ENCODE results near the gene TMEM9.

The TMEM9 gene

DNA sequence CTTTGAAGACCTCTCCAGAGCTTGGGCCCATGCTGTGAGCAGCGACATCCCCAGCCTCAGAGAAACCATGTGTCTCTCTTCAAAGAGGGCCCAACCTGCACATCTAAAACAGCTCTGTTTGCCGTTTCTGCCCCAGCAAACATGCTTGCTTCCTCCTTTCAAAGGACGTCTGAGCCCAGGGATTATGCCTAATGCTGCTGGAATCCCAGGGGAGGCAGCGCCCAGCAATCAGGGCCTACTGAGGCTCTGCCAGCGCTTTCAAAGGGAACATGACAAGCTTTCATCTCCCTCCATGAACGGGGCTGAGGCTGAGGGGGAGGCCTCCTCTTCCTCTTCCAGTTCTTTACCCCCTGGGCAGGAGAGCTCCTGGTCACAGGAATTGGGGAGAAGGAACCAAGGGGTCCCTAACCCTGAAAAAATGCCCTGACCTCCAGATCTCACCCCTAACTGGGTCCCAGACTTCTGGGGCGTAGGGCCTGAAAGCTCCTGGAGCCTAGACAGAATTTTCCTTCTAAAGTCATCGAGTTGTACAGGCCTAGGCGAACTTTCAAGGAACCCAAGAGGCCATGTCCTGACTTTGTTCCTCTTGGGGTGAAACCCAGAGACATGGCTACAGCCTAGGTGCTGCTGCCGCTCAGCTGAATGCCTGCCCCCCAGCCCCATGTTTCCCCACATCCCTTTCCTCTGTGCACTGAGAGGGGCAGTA is 13.9 kb downstream of the TMEM9 start:
- no peak overlapping the region for H3K4me3 ChIP-seq (replicated peaks; ENCODE audit: low read depth, low read length)
- peaks cover 24% of the 10 kb centered on the region for H3K36me3 ChIP-seq (ENCODE audit: control insufficient read depth, insufficient read depth, low read length)
- no peak for DNase-seq (ENCODE audit: extremely low read depth, insufficient read length)
- H3K27me3 ChIP-seq (replicated peaks; ENCODE audit: control insufficient read depth, insufficient read depth, low read length) = no peaks in the 10 kb centered on the region
- no peak for TF ChIP-seq CTCF (IDR thresholded peaks at IDR 0.05; ENCODE audit: insufficient read depth, low read length, poor library complexity, severe bottlenecking)

DNA sequence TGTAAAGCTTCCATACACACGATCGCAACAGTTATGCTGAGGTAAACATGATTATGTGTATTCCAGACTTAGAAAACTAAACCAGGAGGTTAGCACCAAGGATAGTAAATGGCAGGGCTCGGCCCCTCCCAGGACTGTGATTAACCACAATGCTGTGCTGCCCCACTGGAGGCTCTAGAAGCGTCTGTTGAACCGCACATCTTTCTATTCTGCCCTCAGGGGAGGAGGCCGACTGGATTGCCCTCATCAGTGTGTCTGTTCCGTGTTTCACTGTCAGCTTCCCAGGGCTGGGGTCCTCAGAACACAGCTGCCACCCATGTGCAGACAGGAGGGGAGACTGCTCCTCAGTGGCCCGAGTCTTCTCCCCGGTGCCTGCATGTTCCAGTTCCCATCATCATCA is 14.5 kb downstream of the TMEM9 start:
- DNase-seq (ENCODE audit: extremely low read depth, insufficient read length) = no peak
- Histone ChIP-seq H3K36me3 (ENCODE audit: control insufficient read depth, insufficient read depth, low read length) (peaks cover 24% of the 10 kb centered on the region), H3K27me3 (replicated peaks; ENCODE audit: control insufficient read depth, insufficient read depth, low read length) (no peaks in the 10 kb centered on the region), H3K4me3 (replicated peaks; ENCODE audit: low read depth, low read length) (no peak overlapping the region)
- no peak for TF ChIP-seq CTCF (IDR thresholded peaks at IDR 0.05; ENCODE audit: insufficient read depth, low read length, poor library complexity, severe bottlenecking)

- H3K4me3 ChIP-seq (replicated peaks; ENCODE audit: low read depth, low read length) = no peak overlapping the region
- peaks cover 19% of the 10 kb centered on the region for H3K36me3 ChIP-seq (ENCODE audit: control insufficient read depth, insufficient read depth, low read length)
- no peak for DNase-seq (ENCODE audit: extremely low read depth, insufficient read length)
Measured at GRCh38 chr1:201139306-201139705, 15.0 kb downstream of the TMEM9 start.

DNA sequence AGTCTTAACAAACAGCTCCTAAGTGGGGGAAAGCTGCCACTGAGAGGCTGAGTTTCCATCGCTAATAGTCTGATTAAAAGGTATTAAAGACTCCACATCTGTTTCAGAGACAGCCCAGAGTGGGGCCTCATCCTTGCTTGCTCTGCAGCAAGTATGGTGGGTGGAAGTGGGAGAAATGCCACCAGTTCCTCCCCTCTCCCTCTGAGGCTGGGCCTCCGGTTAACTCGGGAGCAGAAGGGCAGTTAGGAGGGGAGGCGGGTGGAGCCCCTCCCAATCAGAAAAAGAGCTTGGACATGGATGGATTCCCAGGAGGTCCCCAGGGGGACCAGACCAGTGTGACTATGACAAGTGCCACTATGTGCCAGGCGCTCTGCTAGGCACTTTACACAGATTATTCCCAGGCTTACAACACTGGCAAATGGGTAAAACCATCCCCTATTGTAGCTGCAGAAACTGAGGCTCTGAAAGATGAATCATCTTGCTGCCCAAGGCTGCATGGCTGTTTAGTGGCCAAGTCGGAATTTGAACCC is 15.9 kb downstream of the TMEM9 start:
- no peak for DNase-seq (ENCODE audit: extremely low read depth, insufficient read length)
- no peak overlapping the region for H3K4me3 ChIP-seq (replicated peaks; ENCODE audit: low read depth, low read length)
- no peak for TF ChIP-seq CTCF (IDR thresholded peaks at IDR 0.05; ENCODE audit: insufficient read depth, low read length, poor library complexity, severe bottlenecking)
- H3K27me3 ChIP-seq (replicated peaks; ENCODE audit: control insufficient read depth, insufficient read depth, low read length) = no peaks in the 10 kb centered on the region
- peaks cover 12% of the 10 kb centered on the region for H3K36me3 ChIP-seq (ENCODE audit: control insufficient read depth, insufficient read depth, low read length)

More at GRCh38 chr1:201139306-201139705, 15.0 kb downstream of the TMEM9 start:
- H3K27me3 ChIP-seq (replicated peaks; ENCODE audit: control insufficient read depth, insufficient read depth, low read length) = no peaks in the 10 kb centered on the region
- no peak for TF ChIP-seq CTCF (IDR thresholded peaks at IDR 0.05; ENCODE audit: insufficient read depth, low read length, poor library complexity, severe bottlenecking)

DNA sequence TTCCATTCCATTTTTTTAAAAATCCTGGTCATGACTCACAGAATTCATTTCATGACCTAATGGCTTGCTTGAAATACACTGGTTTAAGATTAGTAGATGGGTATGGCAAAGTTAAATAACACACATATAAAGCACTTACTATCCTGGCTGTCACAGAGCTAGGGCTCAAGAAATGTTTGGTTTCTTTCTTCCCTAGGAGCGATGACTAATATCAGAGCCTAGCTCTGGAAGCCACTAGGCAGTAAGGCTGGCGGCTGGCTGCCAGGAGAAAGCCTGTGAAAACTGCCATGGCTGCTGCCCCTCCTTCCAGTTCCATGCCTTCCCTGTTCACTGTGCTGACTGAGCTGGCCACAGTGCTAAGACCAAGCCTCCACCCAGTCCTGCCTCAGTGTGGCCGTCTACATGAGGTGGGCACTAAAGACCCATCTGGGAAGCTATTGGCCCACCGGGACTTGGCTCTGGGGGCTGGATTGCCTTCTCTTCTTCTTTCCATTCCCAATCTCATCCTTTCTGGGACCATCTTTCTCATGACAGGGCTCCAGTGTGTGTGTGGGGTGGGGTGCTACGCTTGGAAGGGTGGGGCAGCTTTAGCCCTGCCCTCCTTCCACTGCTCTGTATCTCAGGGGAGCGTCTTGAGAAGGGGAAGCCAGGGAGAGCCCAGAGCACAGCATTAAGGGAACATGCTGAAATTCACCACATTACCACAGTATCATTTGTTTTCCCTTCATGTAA is 16.5 kb downstream of the TMEM9 start:
- H3K36me3 ChIP-seq (ENCODE audit: control insufficient read depth, insufficient read depth, low read length) = peaks cover 9% of the 10 kb centered on the region
- H3K27me3 ChIP-seq (replicated peaks; ENCODE audit: control insufficient read depth, insufficient read depth, low read length) = no peaks in the 10 kb centered on the region
- no peak for TF ChIP-seq CTCF (IDR thresholded peaks at IDR 0.05; ENCODE audit: insufficient read depth, low read length, poor library complexity, severe bottlenecking)
- no peak for DNase-seq (ENCODE audit: extremely low read depth, insufficient read length)
- H3K4me3 ChIP-seq (replicated peaks; ENCODE audit: low read depth, low read length) = no peak overlapping the region

Data from GM06990 (cell line).